Measurements from ENCODE around the gene TWIST2.

The TWIST2 gene

DNA sequence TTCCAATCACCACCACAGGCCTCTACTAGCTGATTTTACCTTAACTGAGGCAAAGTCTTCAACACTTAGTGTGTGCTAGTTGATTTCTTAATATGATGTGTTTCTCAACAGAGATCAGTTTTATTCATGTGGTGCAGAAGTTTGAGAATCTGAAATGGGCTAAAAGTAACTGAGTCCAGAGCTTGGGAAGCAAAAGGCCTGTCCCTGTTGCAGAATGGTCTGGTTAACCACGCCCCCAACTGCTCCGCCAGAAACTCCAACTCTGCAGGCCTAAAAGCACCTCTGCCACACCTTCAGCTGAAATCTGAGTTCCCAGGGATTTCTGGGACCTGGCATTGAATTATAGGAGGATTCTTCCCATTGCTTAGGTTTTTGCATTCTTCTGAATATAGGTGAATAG, 44.9 kb downstream of the TWIST2 start:
- DNase-seq = no peak

DNA sequence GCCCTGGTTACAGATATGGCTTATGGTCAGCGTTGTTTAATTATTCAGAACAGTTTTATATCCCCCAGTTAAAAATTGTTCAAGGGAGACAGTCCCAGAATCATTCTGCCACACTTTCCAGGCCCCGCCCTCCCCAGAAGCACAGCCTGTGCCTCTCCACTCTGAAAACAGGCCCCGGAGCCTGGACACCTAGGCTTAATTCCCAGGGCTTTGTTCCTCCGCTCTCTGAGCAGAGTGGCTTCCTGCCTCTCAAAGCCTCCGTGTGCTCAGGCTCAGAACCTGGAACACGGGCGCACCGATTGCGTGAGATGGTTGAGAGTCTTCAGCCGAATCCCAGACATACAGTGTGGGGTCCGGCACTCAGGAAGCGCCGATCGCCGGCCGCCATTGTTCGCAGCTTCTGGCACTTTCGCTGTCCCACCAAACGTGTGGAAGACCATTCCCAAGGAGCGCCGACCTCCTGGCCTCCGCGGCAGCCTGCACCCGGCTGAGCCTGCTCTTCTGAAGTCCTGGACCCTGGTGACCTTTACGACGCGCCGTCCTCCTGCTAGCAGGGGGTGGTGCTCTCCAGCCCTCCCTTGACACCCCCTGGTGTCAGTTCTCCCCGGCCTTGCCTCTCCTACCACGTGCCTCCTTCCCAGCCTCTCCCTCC, 45.6 kb downstream of the TWIST2 start:
- no peak for DNase-seq

DNA sequence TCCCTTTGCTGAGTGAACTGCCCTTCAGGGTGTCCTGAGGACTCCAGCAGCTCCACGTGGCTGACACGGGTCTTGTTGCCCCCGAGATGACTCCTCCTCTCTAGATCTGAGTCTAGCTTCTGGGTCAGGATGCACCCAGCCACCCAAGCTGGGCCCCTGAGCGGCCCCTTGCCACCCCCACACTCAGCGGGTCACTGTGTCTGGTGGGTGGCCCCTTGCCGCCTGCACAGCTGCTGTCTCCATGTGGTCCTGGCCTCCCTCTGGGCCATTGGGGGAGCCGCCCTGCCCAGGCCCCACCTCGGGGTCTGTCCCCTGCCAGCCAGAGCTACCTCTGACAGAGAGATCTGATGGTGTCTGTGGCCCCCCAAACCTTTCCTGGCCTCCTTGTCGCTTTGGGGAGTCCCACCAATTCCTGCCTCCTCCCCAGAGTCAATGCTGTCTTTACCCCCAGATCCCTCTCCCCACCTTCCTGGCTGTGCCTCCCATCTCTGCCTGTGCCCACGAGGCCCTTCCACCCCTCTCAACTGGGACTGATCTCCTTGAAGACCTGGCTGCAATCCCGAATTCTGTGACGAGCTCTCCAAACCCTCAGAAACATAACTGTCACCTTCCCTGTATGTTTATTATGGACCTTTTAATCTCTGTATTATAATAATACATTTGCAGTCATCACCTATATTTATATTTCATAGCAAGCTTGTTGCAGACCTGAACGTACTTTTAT, 46.5 kb downstream of the TWIST2 start:
- no peak for DNase-seq

DNA sequence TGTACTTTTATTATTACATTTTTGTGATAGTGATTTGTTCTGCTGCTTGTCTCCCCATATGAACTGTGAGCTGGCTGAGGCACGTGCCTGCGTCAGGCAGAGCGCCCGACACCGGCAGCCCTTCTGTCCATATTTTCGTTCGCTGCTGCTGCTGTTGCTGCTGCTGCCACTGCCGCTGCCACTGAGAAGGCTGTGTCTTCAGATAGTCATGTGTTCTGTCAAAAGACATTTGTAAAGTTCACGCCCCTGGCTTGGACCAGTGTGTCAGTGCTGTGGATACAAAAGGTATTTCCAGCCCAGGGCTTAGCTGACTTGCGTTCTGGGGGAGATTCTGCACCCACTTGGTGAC, 47.0 kb downstream of the TWIST2 start:
- no peak for DNase-seq

DNA sequence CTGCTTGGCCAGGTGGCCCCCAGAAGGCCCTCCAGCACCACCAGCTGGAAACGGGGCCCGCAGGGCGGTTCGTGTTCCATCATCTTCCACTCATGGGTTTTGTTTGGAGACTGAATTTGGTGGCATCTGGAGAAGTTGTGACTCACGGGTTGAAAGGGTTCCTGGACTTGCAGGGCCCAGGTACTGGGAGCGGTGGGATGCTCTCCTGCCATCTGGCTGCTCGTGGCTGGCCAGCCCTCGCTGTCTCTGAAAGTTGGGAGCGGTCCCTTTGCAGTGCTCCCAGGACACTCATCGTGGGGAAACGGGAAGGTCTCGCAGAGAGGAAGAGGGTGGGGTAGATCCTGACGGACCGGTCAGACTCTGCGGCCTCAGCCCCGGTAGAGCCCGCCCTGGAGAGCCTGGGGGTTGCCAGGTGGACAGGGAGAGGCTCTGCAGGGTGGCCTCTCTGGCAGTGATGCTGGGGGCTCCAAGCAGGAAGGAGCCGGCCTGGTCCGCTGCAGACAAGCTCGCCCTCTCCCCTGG, 47.5 kb downstream of the TWIST2 start:
- no peak for DNase-seq

DNA sequence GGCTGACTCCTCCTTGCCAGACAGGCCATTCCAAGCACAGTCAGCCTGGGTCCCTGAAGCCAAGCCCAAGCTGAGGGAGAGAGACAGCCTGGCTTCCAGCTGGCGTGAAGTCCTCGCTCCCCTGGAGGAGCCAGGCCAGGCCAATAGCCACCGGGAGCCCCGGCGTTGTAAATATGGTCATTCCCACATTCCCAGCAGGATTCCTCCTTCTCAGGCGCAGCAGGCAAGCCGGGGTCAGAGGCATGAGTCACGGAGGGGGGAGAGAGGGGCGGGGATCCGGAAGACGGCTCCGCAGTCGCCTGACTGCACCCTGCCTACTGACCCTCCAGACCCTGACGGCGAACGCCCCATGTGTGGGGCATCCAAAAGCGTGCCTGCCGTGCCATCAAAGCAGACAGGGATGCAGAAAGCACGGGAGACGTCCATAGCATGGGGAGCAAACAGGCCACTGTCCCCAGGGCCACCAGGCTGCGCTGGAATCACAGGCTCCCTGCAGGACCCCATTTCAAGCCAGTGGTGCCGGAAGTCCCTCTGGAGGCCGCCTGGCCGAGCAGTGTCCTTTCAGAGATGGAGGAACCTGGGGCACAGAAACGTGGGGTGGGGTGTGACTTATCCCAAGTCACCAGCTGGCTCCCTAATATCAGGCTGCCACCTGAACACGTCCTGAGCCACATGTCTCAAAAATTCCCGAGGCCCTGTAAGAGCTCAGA, 48.2 kb downstream of the TWIST2 start:
- DNase-seq = no peak

DNA sequence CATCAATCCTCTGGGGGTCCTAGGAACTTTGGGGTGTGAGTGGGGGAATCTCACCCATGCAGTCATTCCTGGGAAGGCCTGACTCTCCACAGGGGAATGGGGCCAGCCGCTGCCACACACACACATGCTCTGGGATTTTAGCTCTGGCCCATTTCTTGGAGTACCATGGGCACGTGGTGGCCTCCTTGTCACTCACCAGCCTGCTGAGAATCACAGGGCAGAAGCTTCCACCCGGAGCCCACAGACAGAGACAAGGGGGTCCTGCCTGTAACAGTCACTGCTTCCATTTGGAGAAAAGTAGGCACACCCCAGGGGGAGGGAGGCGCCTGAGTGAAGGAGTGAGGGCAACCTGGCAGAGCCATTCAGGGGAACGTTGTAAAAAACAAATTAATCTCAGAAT, 48.8 kb downstream of the TWIST2 start:
- no peak for DNase-seq

DNA sequence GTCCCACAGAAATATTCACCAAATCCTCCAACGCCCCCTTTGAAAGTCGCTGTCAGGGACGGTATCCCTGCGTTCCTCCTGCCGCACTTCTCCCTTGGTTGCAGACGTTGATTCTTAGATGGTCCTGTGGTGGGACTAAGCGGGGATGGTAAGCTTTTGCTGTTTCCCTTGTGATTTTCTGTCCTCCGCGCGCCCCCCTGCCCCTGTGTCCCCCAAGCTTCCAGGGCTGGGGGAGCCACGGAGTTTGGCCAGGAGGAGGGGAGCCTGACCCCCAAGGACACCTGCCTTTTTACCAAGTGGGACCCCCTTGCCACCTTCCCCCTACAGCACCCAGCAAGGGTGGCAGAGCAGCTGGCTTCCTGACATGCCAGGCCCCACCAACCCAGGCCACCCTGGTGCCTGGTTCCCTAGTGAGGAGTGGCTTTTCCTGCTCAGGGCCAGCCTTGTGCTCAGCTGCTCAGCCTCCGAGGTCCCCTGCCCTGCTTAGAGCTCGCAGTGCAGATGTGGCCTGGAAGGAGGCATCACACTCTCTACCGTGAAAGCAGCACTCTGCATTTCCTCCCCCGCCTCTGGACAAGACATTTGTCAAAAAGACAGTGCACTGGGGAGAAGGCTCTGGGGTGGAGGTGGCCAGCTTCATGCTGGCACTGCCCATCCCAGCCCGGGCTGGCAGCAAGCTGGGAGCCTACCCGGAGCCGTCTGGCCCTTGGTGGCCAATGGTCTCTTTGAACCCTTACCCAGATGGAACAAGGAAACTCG, 49.4 kb downstream of the TWIST2 start:
- DNase-seq = no peak

DNA sequence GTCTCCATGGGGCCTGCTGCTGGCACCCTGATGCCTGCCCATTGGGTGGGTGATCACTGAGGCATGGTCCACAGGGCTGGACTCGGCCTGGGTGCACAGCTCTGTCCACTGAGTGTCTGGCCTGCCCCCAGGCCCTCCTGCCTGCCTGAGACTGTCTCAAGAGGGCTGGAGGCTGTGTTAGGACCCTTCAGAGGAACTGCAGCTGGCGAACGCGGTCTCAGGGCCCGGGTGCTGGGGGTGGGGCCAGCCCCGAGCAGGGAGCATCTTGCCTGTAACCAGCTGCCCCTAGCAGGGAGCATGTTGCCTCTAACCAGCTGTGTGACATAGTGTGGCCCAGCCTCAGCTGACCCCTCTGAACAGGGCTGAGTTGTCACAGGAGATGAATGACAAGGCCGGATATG, 50.0 kb downstream of the TWIST2 start:
- no peak for DNase-seq

DNA sequence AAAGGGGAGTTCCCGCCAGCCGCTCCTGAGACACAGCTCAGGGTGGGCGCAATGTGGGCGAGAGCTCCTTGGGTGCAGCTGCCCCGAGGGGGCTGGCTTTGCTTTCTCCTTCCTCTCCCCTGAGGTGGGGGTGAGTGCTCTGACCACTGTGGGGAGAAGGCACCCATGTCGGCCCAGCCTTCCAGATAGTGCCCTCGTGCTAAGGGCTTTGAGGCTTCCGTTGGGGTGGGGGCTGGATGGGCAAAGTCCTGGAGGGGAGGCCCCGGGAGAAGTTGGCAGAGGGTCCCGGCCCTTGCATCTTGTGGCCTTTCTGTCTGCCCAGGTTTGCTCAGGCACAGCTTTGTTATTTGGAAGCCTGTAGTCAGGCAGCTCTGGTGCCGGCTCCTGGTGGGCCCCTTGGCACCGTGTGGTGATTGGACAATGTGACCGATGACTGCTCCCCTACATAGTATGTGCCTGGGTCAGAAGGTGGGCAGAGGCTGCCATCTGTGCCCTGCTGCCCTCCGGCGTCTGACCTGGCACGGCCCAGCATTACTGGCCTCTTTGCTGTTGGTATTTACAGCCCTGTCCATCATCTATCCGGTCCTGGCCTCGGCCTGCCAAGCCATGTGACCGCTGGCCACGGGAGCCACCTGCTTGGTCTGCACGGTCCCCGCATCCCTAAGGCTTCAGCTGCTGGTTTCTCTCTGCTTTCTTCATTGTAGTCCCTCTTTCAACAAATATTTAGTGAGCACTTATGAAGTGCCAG, 50.8 kb downstream of the TWIST2 start:
- DNase-seq = no peak

DNA sequence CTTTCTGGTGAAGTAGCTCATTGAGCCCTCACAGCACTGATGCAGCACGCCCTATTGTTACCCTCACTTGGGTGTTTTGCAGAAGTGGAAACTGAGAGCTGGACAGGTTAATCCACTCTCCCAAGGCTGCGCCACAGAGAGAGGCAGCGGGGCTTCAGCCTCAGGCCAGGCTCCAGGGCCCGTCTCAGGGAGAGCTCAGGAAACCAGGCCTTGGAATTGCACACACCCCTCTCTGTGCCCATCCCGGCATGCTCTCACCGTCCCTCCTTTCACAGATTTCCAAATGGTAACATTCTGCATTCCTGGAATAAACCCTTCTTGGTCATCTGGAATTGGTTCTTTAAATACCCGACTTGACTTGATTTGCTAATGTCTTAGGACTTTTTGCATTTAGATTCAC, 51.5 kb downstream of the TWIST2 start:
- DNase-seq = no peak

DNA sequence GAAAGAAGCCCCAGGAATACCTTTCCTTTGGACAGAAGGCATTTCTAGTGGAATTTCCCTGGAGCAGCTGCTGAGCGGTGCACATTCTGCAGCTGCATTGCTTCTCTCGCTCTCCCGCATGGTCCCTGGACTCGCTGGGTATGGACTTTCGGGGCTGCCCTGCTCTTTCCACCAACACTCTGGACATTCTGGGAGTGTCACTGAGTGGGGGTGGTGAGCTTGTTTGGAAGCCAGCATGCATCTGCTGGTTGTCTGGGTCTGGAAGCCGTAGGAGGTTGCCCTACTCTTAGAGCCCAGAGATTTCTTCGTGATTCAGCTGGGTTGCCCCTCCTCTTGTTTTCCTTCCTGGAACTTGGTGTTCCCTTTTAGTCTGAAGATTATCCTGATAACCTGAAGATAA, 52.6 kb downstream of the TWIST2 start:
- DNase-seq = no peak

DNA sequence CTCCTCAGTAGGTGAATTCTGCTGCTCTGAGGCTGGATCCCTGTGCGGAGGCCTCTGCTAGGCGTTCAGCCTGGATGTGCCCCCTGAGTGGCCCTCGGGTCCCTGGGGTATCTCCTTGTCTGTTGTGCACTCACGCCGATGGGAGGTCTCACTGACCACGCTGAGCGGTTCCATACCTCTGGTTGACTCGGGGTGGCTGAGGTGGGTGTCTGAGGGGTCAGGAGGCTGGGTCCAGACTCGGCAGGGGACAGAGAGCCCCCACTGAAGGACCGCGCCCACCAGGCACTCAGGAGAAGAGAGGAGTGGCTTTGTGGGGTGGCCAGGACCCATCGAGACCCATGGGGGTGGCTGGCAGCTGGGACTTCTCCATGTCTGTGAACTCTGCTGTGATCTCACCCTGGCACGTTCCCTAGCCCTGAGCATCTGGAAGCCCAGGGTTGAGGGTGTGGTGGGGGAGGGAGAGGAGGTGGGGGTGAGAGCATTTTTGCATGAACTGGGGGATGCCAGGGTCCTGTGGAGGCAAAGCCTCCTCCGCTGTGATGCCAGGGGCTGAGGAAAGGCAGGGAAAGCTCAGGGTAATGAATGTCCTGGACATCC, 53.7 kb downstream of the TWIST2 start:
- no peak for DNase-seq

DNA sequence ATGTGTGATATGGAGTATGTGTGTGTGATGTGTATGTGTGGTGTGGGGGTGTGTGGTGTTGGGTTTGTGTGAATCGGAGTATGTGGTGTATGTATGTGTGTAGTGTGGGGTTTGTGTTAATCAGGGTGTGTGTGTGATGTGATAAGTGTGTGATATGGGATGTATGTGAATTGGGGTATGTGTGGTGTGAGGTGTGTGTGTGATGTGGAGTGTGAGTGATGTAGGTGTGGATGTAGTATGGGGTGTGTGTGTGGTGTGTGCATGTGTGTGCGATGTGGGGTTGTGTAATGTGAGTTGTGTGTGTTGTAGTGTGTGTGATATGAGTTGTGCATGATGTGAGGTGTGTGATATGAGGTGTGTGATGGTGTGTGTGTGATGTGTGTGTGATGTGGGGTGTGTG, 54.4 kb downstream of the TWIST2 start:
- DNase-seq = no peak

DNA sequence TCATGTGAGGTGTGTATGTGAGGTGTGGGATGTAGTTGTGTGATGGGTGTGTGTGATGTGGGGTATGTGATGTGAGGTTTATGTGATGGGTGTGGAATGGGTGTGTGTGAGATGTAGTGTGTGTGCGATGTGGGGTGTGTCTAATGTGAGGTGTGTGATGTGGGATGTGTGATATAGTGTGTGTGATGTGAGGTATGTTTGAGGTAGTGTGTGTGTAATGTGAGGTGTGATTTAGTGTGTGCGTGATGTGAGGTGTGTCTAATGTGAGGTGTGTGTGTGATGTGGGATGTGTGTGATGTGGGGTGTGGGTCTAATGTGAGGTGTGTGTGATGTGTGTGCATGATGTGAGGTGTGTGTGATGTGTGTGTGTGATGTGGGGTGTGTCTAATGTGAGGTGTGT, 55.3 kb downstream of the TWIST2 start:
- no peak for DNase-seq

DNA sequence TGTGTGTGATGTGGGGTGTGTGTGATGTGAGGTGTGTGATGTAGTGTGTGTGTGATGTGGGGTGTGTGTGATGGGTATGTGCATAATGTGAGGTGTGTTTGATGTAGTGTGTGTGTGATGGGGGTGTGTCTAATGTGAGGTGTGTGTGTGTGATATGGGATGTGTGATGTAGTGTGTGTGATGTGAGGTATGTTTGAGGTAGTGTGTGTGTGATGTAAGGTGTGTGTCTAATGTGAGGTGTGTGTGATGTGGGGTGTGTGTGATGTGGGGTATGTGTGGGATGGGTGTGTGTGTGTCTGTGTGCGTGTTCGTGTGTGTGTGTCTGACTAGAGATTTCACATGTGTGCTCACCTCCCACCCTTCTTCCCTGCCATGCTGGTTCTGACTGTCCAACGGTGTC, 56.3 kb downstream of the TWIST2 start:
- no peak for DNase-seq

DNA sequence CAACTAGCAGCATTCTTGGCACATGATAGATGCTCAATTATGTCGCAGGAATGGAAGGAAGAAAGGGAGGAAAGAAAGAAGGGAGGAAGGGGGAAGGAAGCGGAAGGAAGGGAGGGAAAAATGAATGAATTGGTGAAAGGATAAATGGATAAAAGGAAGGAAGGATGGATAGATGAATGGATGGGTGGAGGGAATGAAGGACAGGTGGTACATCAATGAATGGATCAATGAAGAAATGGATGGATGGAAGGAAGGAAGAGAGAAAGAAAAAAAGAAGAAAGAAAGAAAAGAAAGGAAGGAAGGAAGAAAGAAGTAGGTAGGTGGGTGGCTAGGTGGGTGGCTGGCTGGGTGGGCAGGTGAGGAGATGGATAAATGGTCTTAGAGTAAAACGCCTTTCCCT, 56.8 kb downstream of the TWIST2 start:
- DNase-seq = no peak

DNA sequence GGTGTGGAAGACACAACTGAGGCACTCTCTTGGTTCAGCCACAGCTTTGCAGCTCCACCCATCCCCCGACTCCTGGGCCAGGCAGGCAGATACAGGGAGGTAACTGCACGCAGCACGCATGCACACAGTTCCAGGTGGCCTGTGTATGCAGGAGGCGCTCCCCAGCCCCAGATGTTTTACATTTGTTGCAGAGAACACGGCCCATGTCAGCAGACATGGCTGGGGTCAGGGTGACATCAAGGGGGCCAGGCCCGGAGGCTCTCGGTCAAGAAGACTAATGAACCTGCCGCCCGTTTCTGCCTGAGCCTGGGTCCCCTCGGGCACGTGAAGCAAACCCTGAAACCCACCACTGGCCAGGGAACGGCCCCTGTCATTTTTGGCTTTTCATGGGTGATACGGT, 57.3 kb downstream of the TWIST2 start:
- DNase-seq = no peak

DNA sequence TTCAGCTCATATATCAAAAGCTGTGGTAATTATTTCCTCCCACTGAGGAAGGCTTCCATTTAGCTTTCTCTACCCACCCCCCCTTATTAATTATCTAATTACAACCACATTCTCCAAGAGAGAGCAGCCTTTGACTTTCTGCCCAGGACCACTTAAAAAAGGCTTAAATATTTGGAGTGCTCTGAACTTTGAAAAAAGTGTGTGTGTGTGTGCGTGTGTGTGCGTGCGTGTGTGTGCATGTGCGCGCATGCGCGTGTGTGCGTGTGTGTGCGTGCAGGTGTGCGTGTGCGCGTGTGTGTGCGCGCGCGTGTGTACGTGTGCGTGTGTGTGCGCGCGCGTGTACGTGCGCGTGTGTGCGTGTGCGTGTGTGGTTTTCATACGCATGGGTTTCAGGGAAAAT, 57.8 kb downstream of the TWIST2 start:
- DNase-seq = no peak

DNA sequence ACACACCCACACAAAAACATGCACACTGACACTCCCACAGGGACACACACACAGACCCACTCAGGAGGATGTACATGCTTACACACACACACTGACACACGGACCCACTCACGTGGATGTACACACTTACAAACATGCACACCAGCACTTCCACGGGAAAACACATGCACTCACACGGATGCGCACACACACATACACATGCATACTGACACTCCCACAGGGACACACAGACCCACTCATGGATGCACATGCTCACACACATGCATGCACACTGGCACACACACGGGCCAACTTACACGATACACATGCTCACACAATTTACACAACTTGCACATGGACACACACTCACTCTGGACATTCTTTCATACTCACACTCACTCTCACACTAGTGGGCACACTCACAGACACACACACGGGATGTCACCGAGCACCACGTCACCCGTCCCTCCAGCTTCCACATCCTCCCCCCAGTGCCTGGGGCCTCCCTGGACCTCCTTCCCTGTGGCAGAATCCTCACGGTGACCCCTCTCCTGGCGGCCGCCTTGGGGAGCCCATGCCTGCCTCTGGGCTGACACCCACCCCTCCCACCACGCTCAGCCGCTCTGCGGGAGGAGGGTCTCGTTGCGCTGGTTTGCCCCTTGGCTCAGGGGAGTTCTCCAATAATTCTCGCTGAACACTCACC, 58.5 kb downstream of the TWIST2 start:
- DNase-seq = no peak

DNA sequence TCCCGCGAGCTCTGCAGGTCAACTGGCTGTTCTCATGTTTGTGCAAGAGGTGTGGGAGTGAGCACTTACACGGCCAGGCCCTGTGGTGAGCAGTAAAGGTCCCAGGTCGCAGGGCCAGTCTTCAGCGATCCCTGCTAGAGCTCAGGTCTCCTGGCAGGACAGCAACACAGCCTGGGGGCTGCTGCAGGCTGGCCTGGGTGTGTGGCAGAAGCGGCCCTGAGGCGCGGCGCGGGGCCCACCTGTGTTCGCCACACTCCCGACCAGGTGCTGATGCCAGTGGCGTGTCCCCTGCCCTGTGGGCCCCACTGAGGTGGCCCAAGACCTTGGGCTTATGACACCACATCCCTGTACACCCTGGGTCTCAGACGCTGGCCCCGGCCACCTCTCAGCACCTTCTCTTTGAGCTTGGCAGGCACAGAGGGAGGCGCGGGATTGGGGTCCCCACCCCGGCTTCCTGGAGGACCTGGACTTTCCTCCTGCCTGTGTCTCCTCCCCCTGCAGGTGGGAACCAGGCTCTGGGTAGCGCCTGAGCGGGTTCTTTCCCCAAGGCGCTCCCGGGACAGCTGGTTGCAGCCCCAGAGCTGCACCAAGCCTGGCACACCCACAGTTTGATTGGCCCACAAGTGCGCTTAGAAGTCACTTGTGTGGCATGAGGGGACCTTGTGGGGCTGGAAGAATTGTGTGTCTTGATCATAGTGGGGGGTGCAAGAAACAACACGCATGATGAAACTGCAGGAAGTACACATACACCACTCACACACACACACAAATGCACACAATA, 59.2 kb downstream of the TWIST2 start:
- no peak for DNase-seq

Data from activated gamma-delta T cell treated with Interleukin-2 at 50 U/mL for 16 hours (primary cell).